ENCODE measurements around the gene FGFRL1.

Gene FGFRL1

GRCh38 chr4:1026115-1026514, 14.7 kb downstream of the FGFRL1 start:
- Histone ChIP-seq H3K36me3 (ENCODE audit: insufficient read depth, low read length) (peaks cover 19% of the 10 kb centered on the region), H3K4me3 (ENCODE audit: low read length) (no peak overlapping the region)

GRCh38 chr4:1027219-1027914, 15.9 kb downstream of the FGFRL1 start:
- peaks cover 13% of the 10 kb centered on the region for H3K4me1 ChIP-seq (ENCODE audit: control insufficient read depth, insufficient read depth, low read length)
- peaks cover 3% of the 10 kb centered on the region for H3K27me3 ChIP-seq (ENCODE audit: control insufficient read depth, insufficient read depth, low read length)
- no peak overlapping the region for H3K4me3 ChIP-seq (ENCODE audit: low read length)
- H3K4me2 ChIP-seq (ENCODE audit: low read length) = no peak overlapping the region
- no peak overlapping the region for H3K9ac ChIP-seq (ENCODE audit: low read depth, low read length)
- H3K9me3 ChIP-seq (replicated peaks; ENCODE audit: low read length) = no peaks in the 10 kb centered on the region
- H3K36me3 ChIP-seq (ENCODE audit: insufficient read depth, low read length) = peaks cover 19% of the 10 kb centered on the region

More at GRCh38 chr4:1026115-1026514, 14.7 kb downstream of the FGFRL1 start:
- Histone ChIP-seq H3K4me2 (ENCODE audit: low read length) (no peak overlapping the region), H3K4me1 (ENCODE audit: control insufficient read depth, insufficient read depth, low read length) (peaks cover 8% of the 10 kb centered on the region), H3K9me3 (replicated peaks; ENCODE audit: low read length) (no peaks in the 10 kb centered on the region), H3K9ac (ENCODE audit: low read depth, low read length) (no peak overlapping the region), H3K27me3 (ENCODE audit: control insufficient read depth, insufficient read depth, low read length) (no peaks in the 10 kb centered on the region)

GRCh38 chr4:1027915-1028238, 16.5 kb downstream of the FGFRL1 start:
- Histone ChIP-seq H3K9me3 (replicated peaks; ENCODE audit: low read length) (no peaks in the 10 kb centered on the region), H3K4me1 (ENCODE audit: control insufficient read depth, insufficient read depth, low read length) (peaks cover 17% of the 10 kb centered on the region), H3K4me3 (ENCODE audit: low read length) (no peak overlapping the region), H3K36me3 (ENCODE audit: insufficient read depth, low read length) (peaks cover 19% of the 10 kb centered on the region), H3K9ac (ENCODE audit: low read depth, low read length) (no peak overlapping the region), H3K4me2 (ENCODE audit: low read length) (no peak overlapping the region), H3K27me3 (ENCODE audit: control insufficient read depth, insufficient read depth, low read length) (peaks cover 9% of the 10 kb centered on the region)

- H3K4me2 ChIP-seq (ENCODE audit: low read length) = no peak overlapping the region
- no peak overlapping the region for H3K9ac ChIP-seq (ENCODE audit: low read depth, low read length)
- H3K9me3 ChIP-seq (replicated peaks; ENCODE audit: low read length) = no peaks in the 10 kb centered on the region
- peaks cover 19% of the 10 kb centered on the region for H3K36me3 ChIP-seq (ENCODE audit: insufficient read depth, low read length)
- peaks cover 25% of the 10 kb centered on the region for H3K4me1 ChIP-seq (ENCODE audit: control insufficient read depth, insufficient read depth, low read length)
- no peak overlapping the region for H3K4me3 ChIP-seq (ENCODE audit: low read length)
- peaks cover 15% of the 10 kb centered on the region for H3K27me3 ChIP-seq (ENCODE audit: control insufficient read depth, insufficient read depth, low read length)
These were observed 17.3 kb downstream of the FGFRL1 start for GRCh38 chr4:1028574-1029220.

GRCh38 chr4:1029529-1029928, 18.1 kb downstream of the FGFRL1 start:
- H3K4me3 ChIP-seq (ENCODE audit: low read length) = no peak overlapping the region
- H3K4me1 ChIP-seq (ENCODE audit: control insufficient read depth, insufficient read depth, low read length) = peaks cover 34% of the 10 kb centered on the region
- no peaks in the 10 kb centered on the region for H3K9me3 ChIP-seq (replicated peaks; ENCODE audit: low read length)
- peaks cover 15% of the 10 kb centered on the region for H3K36me3 ChIP-seq (ENCODE audit: insufficient read depth, low read length)
- no peak overlapping the region for H3K4me2 ChIP-seq (ENCODE audit: low read length)
- H3K27me3 ChIP-seq (ENCODE audit: control insufficient read depth, insufficient read depth, low read length) = peaks cover 15% of the 10 kb centered on the region
- H3K9ac ChIP-seq (ENCODE audit: low read depth, low read length) = no peak overlapping the region

- H3K4me3 ChIP-seq (ENCODE audit: low read length) = no peak overlapping the region
- peaks cover 11% of the 10 kb centered on the region for H3K36me3 ChIP-seq (ENCODE audit: insufficient read depth, low read length)
- no peaks in the 10 kb centered on the region for H3K9me3 ChIP-seq (replicated peaks; ENCODE audit: low read length)
- peaks cover 15% of the 10 kb centered on the region for H3K27me3 ChIP-seq (ENCODE audit: control insufficient read depth, insufficient read depth, low read length)
- peaks cover 39% of the 10 kb centered on the region for H3K4me1 ChIP-seq (ENCODE audit: control insufficient read depth, insufficient read depth, low read length)
- no peak overlapping the region for H3K4me2 ChIP-seq (ENCODE audit: low read length)
- no peak overlapping the region for H3K9ac ChIP-seq (ENCODE audit: low read depth, low read length)
These were observed 18.6 kb downstream of the FGFRL1 start for GRCh38 chr4:1030031-1030430.

- Histone ChIP-seq H3K4me1 (ENCODE audit: control insufficient read depth, insufficient read depth, low read length) (peaks cover 43% of the 10 kb centered on the region), H3K9ac (ENCODE audit: low read depth, low read length) (no peak overlapping the region), H3K4me2 (ENCODE audit: low read length) (no peak overlapping the region), H3K4me3 (ENCODE audit: low read length) (no peak overlapping the region), H3K36me3 (ENCODE audit: insufficient read depth, low read length) (peaks cover 5% of the 10 kb centered on the region), H3K9me3 (replicated peaks; ENCODE audit: low read length) (no peaks in the 10 kb centered on the region), H3K27me3 (ENCODE audit: control insufficient read depth, insufficient read depth, low read length) (peaks cover 15% of the 10 kb centered on the region)
These were observed 19.1 kb downstream of the FGFRL1 start for GRCh38 chr4:1030559-1030958.

GRCh38 chr4:1031346-1031745, 19.9 kb downstream of the FGFRL1 start:
- Histone ChIP-seq H3K4me2 (ENCODE audit: low read length) (no peak overlapping the region), H3K9me3 (replicated peaks; ENCODE audit: low read length) (no peaks in the 10 kb centered on the region), H3K4me1 (ENCODE audit: control insufficient read depth, insufficient read depth, low read length) (peaks cover 46% of the 10 kb centered on the region), H3K27me3 (ENCODE audit: control insufficient read depth, insufficient read depth, low read length) (peaks cover 15% of the 10 kb centered on the region), H3K9ac (ENCODE audit: low read depth, low read length) (no peak overlapping the region), H3K4me3 (ENCODE audit: low read length) (no peak overlapping the region), H3K36me3 (ENCODE audit: insufficient read depth, low read length) (no peaks in the 10 kb centered on the region)

GRCh38 chr4:1031956-1032795, 20.8 kb downstream of the FGFRL1 start:
- no peak overlapping the region for H3K9ac ChIP-seq (ENCODE audit: low read depth, low read length)
- H3K36me3 ChIP-seq (ENCODE audit: insufficient read depth, low read length) = no peaks in the 10 kb centered on the region
- H3K4me3 ChIP-seq (ENCODE audit: low read length) = no peak overlapping the region
- peaks cover 15% of the 10 kb centered on the region for H3K27me3 ChIP-seq (ENCODE audit: control insufficient read depth, insufficient read depth, low read length)
- H3K4me1 ChIP-seq (ENCODE audit: control insufficient read depth, insufficient read depth, low read length) = peaks cover 46% of the 10 kb centered on the region
- H3K4me2 ChIP-seq (ENCODE audit: low read length) = no peak overlapping the region
- H3K9me3 ChIP-seq (replicated peaks; ENCODE audit: low read length) = no peaks in the 10 kb centered on the region

GRCh38 chr4:1032861-1033260, 21.4 kb downstream of the FGFRL1 start:
- Histone ChIP-seq H3K27me3 (ENCODE audit: control insufficient read depth, insufficient read depth, low read length) (peaks cover 15% of the 10 kb centered on the region), H3K4me3 (ENCODE audit: low read length) (no peak overlapping the region), H3K9me3 (replicated peaks; ENCODE audit: low read length) (no peaks in the 10 kb centered on the region), H3K9ac (ENCODE audit: low read depth, low read length) (no peak overlapping the region), H3K4me2 (ENCODE audit: low read length) (no peak overlapping the region), H3K36me3 (ENCODE audit: insufficient read depth, low read length) (no peaks in the 10 kb centered on the region), H3K4me1 (ENCODE audit: control insufficient read depth, insufficient read depth, low read length) (peaks cover 46% of the 10 kb centered on the region)

GRCh38 chr4:1033840-1034551, 22.6 kb downstream of the FGFRL1 start:
- peaks cover 15% of the 10 kb centered on the region for H3K27me3 ChIP-seq (ENCODE audit: control insufficient read depth, insufficient read depth, low read length)
- H3K4me2 ChIP-seq (ENCODE audit: low read length) = peak overlapping the region; percentile 78
- peak overlapping the region; percentile 46 for H3K4me3 ChIP-seq (ENCODE audit: low read length)
- H3K9me3 ChIP-seq (replicated peaks; ENCODE audit: low read length) = no peaks in the 10 kb centered on the region
- peak overlapping the region; percentile 63 for H3K9ac ChIP-seq (ENCODE audit: low read depth, low read length)
- no peaks in the 10 kb centered on the region for H3K36me3 ChIP-seq (ENCODE audit: insufficient read depth, low read length)
- peaks cover 49% of the 10 kb centered on the region for H3K4me1 ChIP-seq (ENCODE audit: control insufficient read depth, insufficient read depth, low read length)
